Heart left ventricle (tissue), 13 donors: Measurements from ENCODE around the gene CRISPLD2.
"Not testable (repeated sequence)": the region's sequence is repeated elsewhere in the genome, so short reads cannot be mapped to it uniquely, and the experiment has no call there.

Source experiments
- POLR2A ChIP-seq, 2 donors: fragments of 450-650 bp; IDR thresholded peaks; one replicate each; pipeline ENCODE4 v1.6.1; 2017; ENCODE audit warnings: antibody characterized with exemption in 2 of 2, mild to moderate bottlenecking in 2 of 2, moderate library complexity in 2 of 2
- TF ChIP-seq, protein P1 (sequence below), 12 donors: fragments of 200-600 bp; sonication (generic) in 4 of 12; IDR thresholded peaks; one replicate each; pipeline versions ENCODE4 v1.5.0 to v1.8.0; 2018 to 2022; ENCODE audit warnings: antibody characterized with exemption in 12 of 12, mild to moderate bottlenecking in 5 of 12
- donor health status: ischemic (EF 13 %, LVEDD 7.1; RV severe dilation, severe dysfunction).
- donor health status: DM: no; HTN: yes; CAD: no.
- donor health status: DM: no; HTN: no; CAD: no.
- donor health status: ischemic (EF 25% LVEDD 6.9; RV normal size, moderate dysfunction).
- donor health status: ischemic (EF 25% LVEDD 5.7; RV mildly dilated, moderate dysfunction).
- donor health status: ischemic (EF 35%, LVEDD 5.7; RV mildly dilated, moderate dysfunction).
- donor health status: nonischemic (EF 11% LVEDD 7.7; RV severe dilation, severe dysfunction).
- donor health status: DM: yes; HTN: yes; CAD: no.
- donor health status: PGD.
- donor health status: ischemic (EF 29% LVEDD 5.4; RV normal size, mild dysfunction).
- donor health status: nonischemic (EF 23%, LVEDD 6.1; RV moderate dilation, normal function).

DNA sequence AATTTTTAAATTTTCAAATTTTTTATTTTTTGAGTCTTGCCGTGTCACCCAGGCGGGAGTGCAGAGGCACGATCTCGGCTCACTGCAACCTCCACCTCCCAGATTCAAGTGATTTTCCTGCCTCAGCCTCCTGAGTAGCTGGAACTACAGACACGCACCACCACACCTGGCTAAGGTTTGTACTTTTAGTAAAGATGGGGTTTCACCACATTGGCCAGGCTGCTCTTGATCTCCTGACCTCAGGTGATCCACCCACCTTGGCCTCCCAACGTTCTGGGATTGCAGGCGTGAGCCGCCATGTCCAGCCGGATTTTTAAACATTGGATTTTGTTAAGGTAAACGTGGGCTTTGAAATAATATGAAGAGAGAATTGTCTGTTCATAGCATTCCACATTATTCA lies 11.9 kb downstream of the CRISPLD2 start:
- TF ChIP-seq, protein P1, sequence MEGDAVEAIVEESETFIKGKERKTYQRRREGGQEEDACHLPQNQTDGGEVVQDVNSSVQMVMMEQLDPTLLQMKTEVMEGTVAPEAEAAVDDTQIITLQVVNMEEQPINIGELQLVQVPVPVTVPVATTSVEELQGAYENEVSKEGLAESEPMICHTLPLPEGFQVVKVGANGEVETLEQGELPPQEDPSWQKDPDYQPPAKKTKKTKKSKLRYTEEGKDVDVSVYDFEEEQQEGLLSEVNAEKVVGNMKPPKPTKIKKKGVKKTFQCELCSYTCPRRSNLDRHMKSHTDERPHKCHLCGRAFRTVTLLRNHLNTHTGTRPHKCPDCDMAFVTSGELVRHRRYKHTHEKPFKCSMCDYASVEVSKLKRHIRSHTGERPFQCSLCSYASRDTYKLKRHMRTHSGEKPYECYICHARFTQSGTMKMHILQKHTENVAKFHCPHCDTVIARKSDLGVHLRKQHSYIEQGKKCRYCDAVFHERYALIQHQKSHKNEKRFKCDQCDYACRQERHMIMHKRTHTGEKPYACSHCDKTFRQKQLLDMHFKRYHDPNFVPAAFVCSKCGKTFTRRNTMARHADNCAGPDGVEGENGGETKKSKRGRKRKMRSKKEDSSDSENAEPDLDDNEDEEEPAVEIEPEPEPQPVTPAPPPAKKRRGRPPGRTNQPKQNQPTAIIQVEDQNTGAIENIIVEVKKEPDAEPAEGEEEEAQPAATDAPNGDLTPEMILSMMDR (IDR thresholded peaks at IDR 0.05) = not testable (repeated sequence)
- TF ChIP-seq POLR2A (IDR thresholded peaks at IDR 0.05) = not testable (repeated sequence)
